Stimulated activated CD4-positive, alpha-beta T cell treated with anti-CD3 and anti-CD28 coated beads, Interleukin-12 subunit alpha, Interleukin-12 subunit beta, amount 100 ng/mL, for 48 hours (primary cell): ENCODE data around the gene ZNF419.
"Not testable (repeated sequence)": the region's sequence is repeated elsewhere in the genome, so short reads cannot be mapped to it uniquely, and the experiment has no call there.

Experiments
- DNase-seq, 3 donors: peaks; one replicate each; pipeline ENCODE4 v3.0.0-alpha.2; 2020; ENCODE audit warnings: low read depth in 2 of 3, low spot score in 1 of 3

Gene ZNF419

GRCh38 chr19:57487477-57488298, at the start of gene ZNF419:
Gene ZNF419 (plus strand): TSS chr19:57487750. CDS start chr19:57487951, 201 bp downstream.
- DNase-seq: peak; percentile 84 to 88 (median 86)

GRCh38 chr19:57437931-57438330, 49.6 kb upstream of the ZNF419 start:
- DNase-seq: no peak

GRCh38 chr19:57438925-57439324, 48.6 kb upstream of the ZNF419 start:
- no peak for DNase-seq

GRCh38 chr19:57441979-57442752, 45.4 kb upstream of the ZNF419 start:
- no peak for DNase-seq

- no peak for DNase-seq
These were observed 44.3 kb upstream of the ZNF419 start for GRCh38 chr19:57443121-57443696.

GRCh38 chr19:57452307-57452706, 35.2 kb upstream of the ZNF419 start:
- DNase-seq: no peak

- DNase-seq: no peak
These were observed 21.7 kb upstream of the ZNF419 start for GRCh38 chr19:57465680-57466381.

GRCh38 chr19:57466489-57466888, 21.1 kb upstream of the ZNF419 start:
- DNase-seq: no peak

- no peak for DNase-seq
These were observed 13.9 kb upstream of the ZNF419 start for GRCh38 chr19:57473646-57474045.

GRCh38 chr19:57477191-57478008, 10.2 kb upstream of the ZNF419 start, which contains the start of gene ZNF772:
Gene ZNF772 (minus strand): TSS chr19:57477566. CDS start chr19:57477309, 257 bp downstream.
- DNase-seq: peak; percentile 82 to 85 (median 83)

- DNase-seq: not testable (repeated sequence)
These were observed 722 bp downstream of the ZNF419 start for GRCh38 chr19:57488299-57488644.

GRCh38 chr19:57499332-57499679, 11.8 kb downstream of the ZNF419 start:
- not testable (repeated sequence) for DNase-seq

GRCh38 chr19:57499680-57500395, 12.3 kb downstream of the ZNF419 start, which contains the start of gene ZNF773:
Gene ZNF773 (plus strand): TSS chr19:57499938. CDS start chr19:57500081, 143 bp downstream.
- DNase-seq: peak; percentile 82 to 95 (median 90)

GRCh38 chr19:57500400-57500799, 12.8 kb downstream of the ZNF419 start:
- not testable (repeated sequence) for DNase-seq

GRCh38 chr19:57506163-57506562, 18.6 kb downstream of the ZNF419 start:
- no peak for DNase-seq

- no peak for DNase-seq
These were observed 23.9 kb downstream of the ZNF419 start for GRCh38 chr19:57511484-57511883.

GRCh38 chr19:57512845-57513244, 25.3 kb downstream of the ZNF419 start:
- no peak for DNase-seq

- no peak for DNase-seq
These were observed 27.7 kb downstream of the ZNF419 start for GRCh38 chr19:57515255-57515654.

GRCh38 chr19:57518021-57518420, 30.5 kb downstream of the ZNF419 start:
- DNase-seq: not testable (repeated sequence)
